Stomach smooth muscle (tissue), 2 donors: ENCODE data around the gene DLG2.
"Not testable (repeated sequence)": the region's sequence is repeated elsewhere in the genome, so short reads cannot be mapped to it uniquely, and the experiment has no call there.

Experiments
- H3K27ac ChIP-seq: one replicate; pipeline ENCODE4 v1.7.0; 2013; ENCODE audit warnings: mild to moderate bottlenecking, low read length, inconsistent platforms
- H3K27me3 ChIP-seq, 2 donors: one replicate each; pipeline ENCODE4 v1.7.0; 2013; ENCODE audit warnings: low read length in 2 of 2; ENCODE audit not compliant: insufficient read depth in 2 of 2, control insufficient read depth in 1 of 2
- H3K36me3 ChIP-seq, 2 donors: one replicate each; pipeline ENCODE4 v1.7.0; 2013; ENCODE audit warnings: low read length in 2 of 2; ENCODE audit not compliant: control insufficient read depth in 2 of 2, insufficient read depth in 2 of 2
- H3K4me1 ChIP-seq: one replicate; pipeline ENCODE4 v1.7.0; 2013; ENCODE audit warnings: low read length; ENCODE audit not compliant: control insufficient read depth, insufficient read depth
- H3K4me3 ChIP-seq, 2 donors: one replicate each; pipeline ENCODE4 v1.7.0; 2013; ENCODE audit warnings: low read length in 2 of 2
- H3K9ac ChIP-seq, 2 donors: one replicate each; pipeline ENCODE4 v1.7.0; 2013; ENCODE audit warnings: low read length in 2 of 2, mild to moderate bottlenecking in 1 of 2
- H3K9me3 ChIP-seq, 2 donors: one replicate each; pipeline ENCODE4 v1.7.0; 2013; ENCODE audit warnings: low read length in 2 of 2; ENCODE audit not compliant: control insufficient read depth in 2 of 2
- donor health status: healthy.
- donor health status: Pancreatic carcinoma.

DLG2 gene

DNA sequence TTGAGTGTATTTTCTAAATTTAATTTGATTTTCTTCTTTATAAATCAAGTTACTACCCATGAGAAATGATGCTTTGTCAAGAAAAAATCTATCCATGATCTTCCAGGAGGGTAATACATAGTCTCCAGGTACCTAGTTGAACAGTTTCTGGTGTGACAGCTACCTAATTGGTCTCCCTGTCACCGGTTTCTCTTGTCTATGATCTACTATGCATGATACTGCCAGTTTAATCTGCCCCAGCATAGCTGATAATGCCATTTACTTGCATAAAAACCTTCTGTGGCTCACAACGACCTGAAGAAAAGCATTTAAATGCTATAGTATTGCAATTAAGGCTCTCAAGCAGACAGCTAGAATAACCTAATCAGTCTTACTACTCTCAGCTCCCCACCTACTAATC is 349.5 kb downstream of the DLG2 start:
- Histone ChIP-seq H3K27me3 (no peaks in the 10 kb centered on the region), H3K4me3 (no peak overlapping the region), H3K36me3 (no peaks in the 10 kb centered on the region), H3K9me3 (peaks cover 0 to 1% of the 10 kb centered on the region in 2 donors), H3K9ac (no peak overlapping the region), H3K27ac (no peak overlapping the region), H3K4me1 (no peaks in the 10 kb centered on the region)

DNA sequence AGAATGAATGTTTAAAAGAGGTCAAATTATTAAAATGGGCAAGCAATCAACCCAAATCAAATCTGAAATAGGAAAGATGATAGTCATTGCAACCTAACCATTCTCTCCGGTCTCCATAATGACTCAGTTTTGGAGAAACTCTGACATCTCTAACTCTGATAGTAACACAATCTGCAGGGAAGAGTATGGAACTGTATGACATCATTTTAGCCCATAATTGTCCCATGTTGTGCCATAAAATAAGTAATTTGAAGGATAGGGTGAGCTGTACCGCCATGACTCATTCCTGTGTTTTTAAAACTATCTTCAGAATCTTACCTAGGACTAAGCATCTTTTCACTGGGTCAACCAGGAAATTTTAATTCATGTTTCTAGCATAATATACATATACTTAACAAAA is 350.8 kb downstream of the DLG2 start:
- no peaks in the 10 kb centered on the region for H3K27me3 ChIP-seq
- H3K4me3 ChIP-seq: no peak overlapping the region
- H3K27ac ChIP-seq: no peak overlapping the region
- no peaks in the 10 kb centered on the region for H3K4me1 ChIP-seq
- H3K9ac ChIP-seq: no peak overlapping the region
- no peaks in the 10 kb centered on the region for H3K9me3 ChIP-seq
- H3K36me3 ChIP-seq: no peaks in the 10 kb centered on the region

DNA sequence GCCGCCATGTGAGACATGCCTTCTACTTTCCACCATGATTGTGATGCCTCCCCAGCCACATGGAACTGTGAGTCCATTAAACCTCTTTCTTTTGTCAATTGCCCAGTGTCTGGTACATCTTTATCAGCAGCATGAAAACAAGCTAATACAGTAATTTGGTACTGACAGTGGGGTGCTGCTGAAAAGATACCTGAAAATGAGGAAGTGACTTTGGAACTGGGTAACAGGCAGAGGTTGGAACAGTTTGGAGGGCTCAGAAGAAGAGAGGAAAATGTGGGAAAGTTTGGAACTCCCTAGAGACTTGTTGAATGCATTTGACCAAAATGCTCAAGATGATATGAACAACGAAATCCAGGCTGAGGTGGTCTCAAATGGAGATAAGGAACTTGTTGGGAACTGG is 356.8 kb downstream of the DLG2 start:
- H3K9me3 ChIP-seq, H3K4me3 ChIP-seq, H3K9ac ChIP-seq, H3K4me1 ChIP-seq, H3K27ac ChIP-seq, H3K27me3 ChIP-seq, H3K36me3 ChIP-seq: not testable (repeated sequence)

DNA sequence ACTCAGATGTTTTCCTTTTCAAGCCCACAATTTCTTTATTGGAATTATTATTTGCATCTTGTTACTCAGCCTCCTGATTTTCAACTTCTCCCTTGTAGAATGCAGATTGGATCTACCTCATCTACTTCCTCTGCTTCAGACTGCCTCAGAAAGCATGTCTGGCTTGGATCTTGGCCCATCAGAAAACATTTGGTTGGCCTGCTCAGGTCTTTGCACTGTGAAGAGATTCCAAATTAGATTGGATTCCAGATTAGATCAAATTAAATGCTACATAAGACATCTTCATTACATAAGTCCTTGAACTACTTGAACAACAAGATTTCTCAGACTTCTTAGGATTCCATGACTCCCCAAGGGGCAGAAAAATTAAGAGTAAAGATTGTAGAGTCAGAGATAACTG is 358.0 kb downstream of the DLG2 start:
- no peak overlapping the region for H3K4me3 ChIP-seq
- H3K9ac ChIP-seq: no peak overlapping the region
- no peak overlapping the region for H3K27ac ChIP-seq
- no peaks in the 10 kb centered on the region for H3K4me1 ChIP-seq
- no peaks in the 10 kb centered on the region for H3K9me3 ChIP-seq
- no peaks in the 10 kb centered on the region for H3K36me3 ChIP-seq
- no peaks in the 10 kb centered on the region for H3K27me3 ChIP-seq

DNA sequence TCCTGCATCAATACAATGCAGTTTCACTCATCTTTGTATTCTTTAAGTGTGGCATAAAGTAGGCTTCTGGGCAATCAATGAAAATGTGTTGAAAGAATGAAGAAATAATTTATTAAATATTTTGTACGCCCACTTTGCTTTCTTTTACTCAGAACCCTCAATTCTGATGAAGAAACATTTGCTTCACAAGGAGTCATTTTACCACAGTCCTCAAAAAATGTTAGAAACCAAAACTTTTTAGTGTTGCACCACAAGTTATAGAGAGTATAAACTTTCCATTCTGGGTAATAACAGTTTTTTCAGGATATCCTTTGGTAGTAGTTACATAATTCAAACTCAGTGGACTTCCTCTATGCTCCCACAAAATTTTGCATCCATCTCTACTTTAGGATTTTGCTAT is 360.5 kb downstream of the DLG2 start:
- no peak overlapping the region for H3K27ac ChIP-seq
- no peak overlapping the region for H3K4me3 ChIP-seq
- H3K36me3 ChIP-seq: no peaks in the 10 kb centered on the region
- H3K9ac ChIP-seq: no peak overlapping the region
- H3K27me3 ChIP-seq: no peaks in the 10 kb centered on the region
- H3K9me3 ChIP-seq: no peaks in the 10 kb centered on the region
- H3K4me1 ChIP-seq: no peaks in the 10 kb centered on the region

DNA sequence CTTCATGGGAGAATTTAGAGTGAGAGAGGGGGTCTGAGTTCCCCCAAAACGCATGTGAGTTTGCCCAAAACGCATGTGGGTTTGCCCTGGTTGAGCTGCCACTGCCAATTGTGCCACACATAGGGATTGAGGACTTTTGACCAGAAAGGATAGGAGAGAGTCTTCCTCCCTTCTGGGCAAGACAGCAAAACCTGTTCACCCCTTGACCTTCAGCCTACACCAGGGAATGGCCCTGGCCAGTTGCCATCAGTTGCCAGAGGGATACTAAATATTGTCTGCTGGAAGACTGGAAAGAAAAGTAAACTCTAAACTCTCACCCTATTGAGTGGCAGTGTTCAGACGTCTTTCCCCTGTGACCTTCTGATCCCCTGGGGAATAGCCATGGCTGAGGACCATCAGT is 363.8 kb downstream of the DLG2 start:
- Histone ChIP-seq H3K9ac (no peak overlapping the region), H3K9me3 (no peaks in the 10 kb centered on the region), H3K4me1 (no peaks in the 10 kb centered on the region), H3K36me3 (no peaks in the 10 kb centered on the region), H3K27ac (no peak overlapping the region), H3K4me3 (no peak overlapping the region), H3K27me3 (no peaks in the 10 kb centered on the region)

DNA sequence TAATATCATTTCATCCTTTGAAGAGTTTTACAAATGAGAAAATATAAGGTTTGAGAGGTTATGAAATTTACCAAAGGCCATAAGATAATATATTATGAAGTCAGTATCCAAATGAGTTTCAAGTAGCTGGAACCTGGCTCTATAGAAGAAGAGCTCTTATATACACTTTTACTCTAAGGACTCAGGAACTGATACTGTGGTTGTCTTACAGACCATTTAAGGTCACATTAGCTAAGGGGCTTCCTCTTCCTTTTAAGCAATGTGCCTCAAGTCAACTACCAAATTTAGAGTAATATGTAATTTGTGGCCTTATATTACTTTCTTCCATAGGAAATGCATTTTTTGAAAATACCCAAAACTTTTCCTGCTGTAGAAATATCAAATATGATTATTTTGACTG is 369.3 kb downstream of the DLG2 start:
- H3K9me3 ChIP-seq: no peaks in the 10 kb centered on the region
- H3K27ac ChIP-seq: no peak overlapping the region
- H3K4me1 ChIP-seq: no peaks in the 10 kb centered on the region
- H3K36me3 ChIP-seq: no peaks in the 10 kb centered on the region
- H3K27me3 ChIP-seq: no peaks in the 10 kb centered on the region
- H3K4me3 ChIP-seq: no peak overlapping the region
- H3K9ac ChIP-seq: no peak overlapping the region

DNA sequence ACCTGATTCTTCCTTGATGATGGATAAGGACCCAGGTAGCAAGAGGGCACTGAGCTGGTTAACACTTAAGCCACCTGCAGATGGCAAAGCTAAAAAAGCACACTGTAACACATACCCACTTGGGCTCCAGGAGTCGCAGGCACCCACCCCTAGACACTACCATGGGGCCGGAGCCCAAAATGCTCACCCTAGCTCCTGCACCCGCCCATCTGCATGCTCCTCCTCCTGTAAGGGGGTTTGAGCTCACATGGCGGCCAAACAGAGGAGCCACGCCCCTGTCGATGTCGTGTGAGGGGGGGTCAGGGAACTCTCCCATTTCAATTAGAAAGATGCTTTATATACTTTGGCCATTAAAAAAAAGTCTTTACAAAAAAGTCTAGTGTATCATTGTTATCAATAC is 370.7 kb downstream of the DLG2 start:
- no peaks in the 10 kb centered on the region for H3K36me3 ChIP-seq
- no peak overlapping the region for H3K9ac ChIP-seq
- H3K4me3 ChIP-seq: no peak overlapping the region
- H3K9me3 ChIP-seq: no peaks in the 10 kb centered on the region
- H3K27ac ChIP-seq: no peak overlapping the region
- no peaks in the 10 kb centered on the region for H3K4me1 ChIP-seq
- H3K27me3 ChIP-seq: no peaks in the 10 kb centered on the region

DNA sequence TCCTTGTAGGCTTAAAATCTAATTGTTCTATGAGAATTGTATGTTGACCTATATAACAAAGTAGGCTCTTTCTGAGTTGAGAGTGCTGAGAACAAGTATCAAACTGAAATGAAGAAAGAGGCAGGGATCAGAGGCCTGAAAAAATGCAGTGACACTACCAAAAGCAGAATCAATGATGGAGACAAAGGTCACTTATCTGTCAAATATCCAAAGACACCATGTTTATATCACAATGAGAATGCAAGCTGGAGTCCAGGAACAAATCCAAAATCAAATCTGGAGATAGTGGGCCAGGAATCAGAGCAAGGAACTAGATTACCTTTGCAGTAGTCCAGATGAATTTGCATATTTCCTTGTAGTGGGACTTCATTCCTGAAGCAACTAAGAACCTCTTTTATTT is 377.7 kb downstream of the DLG2 start:
- Histone ChIP-seq H3K27ac (no peak overlapping the region), H3K27me3 (no peaks in the 10 kb centered on the region), H3K36me3 (no peaks in the 10 kb centered on the region), H3K4me1 (no peaks in the 10 kb centered on the region), H3K4me3 (no peak overlapping the region), H3K9me3 (no peaks in the 10 kb centered on the region), H3K9ac (no peak overlapping the region)

DNA sequence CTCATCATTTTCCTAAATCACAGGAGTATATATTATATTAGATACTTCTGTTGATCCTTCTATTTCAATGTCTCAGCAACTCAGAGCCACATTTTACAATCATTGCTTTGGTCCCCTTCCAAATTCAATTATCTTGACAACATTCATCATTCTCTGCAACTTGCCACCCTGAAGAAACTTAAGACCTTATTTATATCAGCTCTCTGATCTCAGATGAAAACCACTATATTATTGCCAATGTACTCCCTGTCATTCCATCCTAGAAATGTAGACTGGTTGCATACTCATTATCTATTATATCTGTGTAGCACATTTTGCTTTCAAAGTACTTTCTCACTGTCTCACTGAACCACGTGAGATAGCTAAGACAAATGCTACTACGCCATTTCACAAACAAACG is 379.3 kb downstream of the DLG2 start:
- H3K4me3 ChIP-seq: no peak overlapping the region
- H3K4me1 ChIP-seq: no peaks in the 10 kb centered on the region
- H3K27me3 ChIP-seq: no peaks in the 10 kb centered on the region
- no peaks in the 10 kb centered on the region for H3K36me3 ChIP-seq
- H3K9ac ChIP-seq: no peak overlapping the region
- H3K27ac ChIP-seq: no peak overlapping the region
- no peaks in the 10 kb centered on the region for H3K9me3 ChIP-seq

DNA sequence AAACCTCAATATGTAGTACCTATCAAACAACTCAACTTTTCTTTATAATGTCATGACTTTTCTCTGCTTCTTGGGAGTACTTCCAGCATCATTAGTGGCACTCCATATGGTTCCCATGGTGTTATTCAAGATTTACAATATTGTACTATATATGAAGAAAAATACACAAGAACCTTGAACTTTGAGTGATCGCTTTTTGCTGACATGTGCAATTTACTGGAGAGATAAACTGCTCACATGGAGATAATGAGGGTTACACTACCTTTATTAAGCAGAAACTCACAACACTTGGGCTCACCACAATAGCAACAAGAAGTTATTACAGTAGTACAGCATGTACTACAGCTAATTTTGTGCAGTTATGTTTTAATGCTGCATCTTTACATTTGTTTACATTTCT is 388.2 kb downstream of the DLG2 start:
- Histone ChIP-seq H3K9ac (no peak overlapping the region), H3K4me1 (no peaks in the 10 kb centered on the region), H3K27me3 (no peaks in the 10 kb centered on the region), H3K27ac (no peak overlapping the region), H3K9me3 (peaks cover 0 to 2% of the 10 kb centered on the region in 2 donors), H3K36me3 (no peaks in the 10 kb centered on the region), H3K4me3 (no peak overlapping the region)

DNA sequence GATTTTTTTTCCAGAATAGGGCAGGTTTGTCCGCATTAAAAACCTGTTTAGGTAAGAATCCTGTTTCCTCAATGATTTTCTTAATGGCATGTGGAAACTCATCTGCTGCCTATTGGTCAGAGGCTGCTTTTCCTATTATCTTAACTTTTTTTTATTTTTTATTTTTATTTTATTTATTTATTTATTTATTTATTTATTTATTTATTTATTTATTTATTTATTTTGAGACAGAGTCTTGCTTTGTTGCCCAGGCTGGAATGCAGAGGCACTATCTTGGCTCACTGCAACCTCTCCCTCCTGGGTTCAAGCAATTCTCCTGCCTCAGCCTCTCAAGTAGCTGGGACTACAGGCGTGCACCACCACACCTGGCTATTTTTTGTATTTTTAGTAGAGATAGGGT is 389.1 kb downstream of the DLG2 start:
- not testable (repeated sequence) for H3K9ac ChIP-seq, H3K36me3 ChIP-seq, H3K9me3 ChIP-seq, H3K4me3 ChIP-seq, H3K4me1 ChIP-seq, H3K27me3 ChIP-seq, H3K27ac ChIP-seq
